Measurements from ENCODE around the gene DPH6.
"Not testable (repeated sequence)": the region's sequence is repeated elsewhere in the genome, so short reads cannot be mapped to it uniquely, and the experiment has no call there.

The DPH6 gene

DNA sequence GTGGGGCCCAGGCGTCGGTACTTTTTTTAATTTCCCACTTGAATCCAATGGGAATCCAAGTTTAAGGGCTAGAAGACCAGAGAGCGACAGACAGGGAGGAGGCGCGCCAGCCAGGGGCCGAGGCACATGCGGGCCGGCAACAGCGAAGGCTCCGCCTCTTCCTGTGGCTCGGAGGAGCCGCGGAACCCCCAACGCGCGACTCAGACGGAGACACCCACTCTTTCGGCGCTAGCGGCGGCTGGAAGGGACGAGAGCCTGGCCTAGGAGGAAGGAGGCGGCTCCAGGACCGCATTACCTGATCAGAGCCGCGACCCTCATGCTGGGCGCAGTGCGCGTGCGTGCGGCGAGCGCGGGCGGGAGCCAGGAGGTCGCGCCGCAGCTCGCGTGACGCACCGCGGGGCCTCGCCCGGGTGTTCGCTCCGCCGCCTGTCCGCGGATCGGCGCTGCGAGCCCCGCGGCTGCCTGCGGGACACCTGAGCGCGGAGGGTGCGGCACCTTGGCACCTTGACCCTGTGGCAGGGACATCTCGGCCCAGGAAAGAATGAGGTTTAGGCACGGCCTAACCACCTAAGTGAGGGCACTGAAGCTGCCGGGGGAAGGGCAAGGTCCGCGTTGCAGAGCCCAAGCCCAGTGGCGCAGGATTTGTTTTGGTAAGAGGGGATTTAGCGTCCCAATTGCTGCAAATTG, at the start of gene DPH6:
Gene DPH6, minus strand, starts transcription at position 342 of the 687 bp plus-strand sequence. Its CDS starts 24 bp downstream, at position 318.
- H3K27me3 ChIP-seq, result no peaks in the 10 kb centered on the region
- H3K27ac ChIP-seq, result peak within 1 kb of the TSS; percentile 95 to 98
- intact Hi-C loops (cut with DNase I; ENCODE audit: low total_unique reads), result loop anchor here (5.0 kb wide), 1 partner anchor 71 kb away; no protein-coding TSS in a partner anchor
- peak; percentile 79 to 91 for DNase-seq
- H3K36me3 ChIP-seq, result no peaks in the 10 kb centered on the region
- peaks cover 0 to 30% (median 14%) of the 10 kb centered on the region in 4 donors for H3K4me1 ChIP-seq
- peak within 1 kb of the TSS; percentile 70 to 71 for H3K4me3 ChIP-seq
- no peaks in the 10 kb centered on the region for H3K9me3 ChIP-seq
- TF ChIP-seq, protein P1, sequence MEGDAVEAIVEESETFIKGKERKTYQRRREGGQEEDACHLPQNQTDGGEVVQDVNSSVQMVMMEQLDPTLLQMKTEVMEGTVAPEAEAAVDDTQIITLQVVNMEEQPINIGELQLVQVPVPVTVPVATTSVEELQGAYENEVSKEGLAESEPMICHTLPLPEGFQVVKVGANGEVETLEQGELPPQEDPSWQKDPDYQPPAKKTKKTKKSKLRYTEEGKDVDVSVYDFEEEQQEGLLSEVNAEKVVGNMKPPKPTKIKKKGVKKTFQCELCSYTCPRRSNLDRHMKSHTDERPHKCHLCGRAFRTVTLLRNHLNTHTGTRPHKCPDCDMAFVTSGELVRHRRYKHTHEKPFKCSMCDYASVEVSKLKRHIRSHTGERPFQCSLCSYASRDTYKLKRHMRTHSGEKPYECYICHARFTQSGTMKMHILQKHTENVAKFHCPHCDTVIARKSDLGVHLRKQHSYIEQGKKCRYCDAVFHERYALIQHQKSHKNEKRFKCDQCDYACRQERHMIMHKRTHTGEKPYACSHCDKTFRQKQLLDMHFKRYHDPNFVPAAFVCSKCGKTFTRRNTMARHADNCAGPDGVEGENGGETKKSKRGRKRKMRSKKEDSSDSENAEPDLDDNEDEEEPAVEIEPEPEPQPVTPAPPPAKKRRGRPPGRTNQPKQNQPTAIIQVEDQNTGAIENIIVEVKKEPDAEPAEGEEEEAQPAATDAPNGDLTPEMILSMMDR (IDR thresholded peaks at IDR 0.05), result peak in 1 of 2 experiments; percentile 3

DNA sequence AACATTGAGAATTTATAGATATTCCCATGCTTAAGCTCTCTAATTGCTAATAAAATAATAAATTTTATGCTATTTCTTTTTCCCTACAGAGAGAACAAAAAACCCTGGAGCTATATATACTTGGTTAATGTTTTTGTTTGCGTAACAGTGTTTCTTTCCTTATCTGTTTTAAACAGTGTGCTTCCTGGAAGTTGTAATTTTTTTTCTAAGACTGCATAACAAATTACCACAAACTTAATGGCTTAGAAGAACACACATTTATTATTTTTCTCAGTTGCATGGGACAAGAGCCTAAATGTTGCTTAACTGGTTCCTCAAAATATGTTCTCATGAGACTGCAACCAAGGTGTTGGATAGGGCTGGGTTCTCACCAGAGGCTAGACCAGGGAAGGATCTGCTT, 49.7 kb upstream of the DPH6 start:
- TF ChIP-seq, protein P1 (IDR thresholded peaks at IDR 0.05), result no peak
- H3K27ac ChIP-seq, result no peak overlapping the region
- H3K4me3 ChIP-seq, result no peak overlapping the region
- H3K9me3 ChIP-seq, result no peaks in the 10 kb centered on the region
- intact Hi-C loops (cut with DNase I; ENCODE audit: low total_unique reads), result no loop called here
- no peak for DNase-seq
- no peaks in the 10 kb centered on the region for H3K27me3 ChIP-seq
- H3K4me1 ChIP-seq, result no peaks in the 10 kb centered on the region
- no peaks in the 10 kb centered on the region for H3K36me3 ChIP-seq

DNA sequence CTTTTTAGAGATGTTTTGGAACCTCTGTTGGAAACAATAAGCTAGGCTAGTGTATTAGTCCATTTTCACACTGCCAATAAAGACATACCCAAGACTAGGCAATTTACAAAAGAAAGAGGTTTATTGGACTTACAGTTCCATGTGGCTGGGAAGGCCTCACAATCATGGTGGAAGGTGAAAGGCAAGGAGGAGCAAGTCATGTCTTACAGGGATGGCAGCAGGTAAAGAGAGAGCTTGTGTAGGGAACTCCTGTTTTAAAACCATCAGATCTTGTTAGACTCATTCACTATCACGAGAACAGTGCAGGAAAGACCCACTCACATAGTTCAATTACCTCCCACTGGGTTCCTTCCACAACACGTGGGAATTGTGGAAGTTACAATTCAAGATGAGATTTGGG, 46.0 kb upstream of the DPH6 start:
- H3K4me1 ChIP-seq; H3K36me3 ChIP-seq; DNase-seq; H3K27me3 ChIP-seq; H3K4me3 ChIP-seq; intact Hi-C loops (cut with DNase I; ENCODE audit: low total_unique reads); H3K9me3 ChIP-seq; H3K27ac ChIP-seq: not testable (repeated sequence)

- H3K36me3 ChIP-seq, result no peaks in the 10 kb centered on the region
- no peaks in the 10 kb centered on the region for H3K9me3 ChIP-seq
- TF ChIP-seq, protein P1 (IDR thresholded peaks at IDR 0.05), result no peak
- peaks cover 0 to 12% (median 3%) of the 10 kb centered on the region in 4 donors for H3K4me1 ChIP-seq
- no peak overlapping the region for H3K4me3 ChIP-seq
- no peaks in the 10 kb centered on the region for H3K27me3 ChIP-seq
- intact Hi-C loops (cut with DNase I; ENCODE audit: low total_unique reads), result no loop called here
- no peak for DNase-seq
- peak overlapping the region; percentile 23 to 48 for H3K27ac ChIP-seq
Measured at GRCh38 chr15:35583863-35584528, 38.0 kb upstream of the DPH6 start.

- intact Hi-C loops (cut with DNase I; ENCODE audit: low total_unique reads), result no loop called here
- H3K9me3 ChIP-seq, result no peaks in the 10 kb centered on the region
- H3K27ac ChIP-seq, result no peak overlapping the region
- H3K36me3 ChIP-seq, result no peaks in the 10 kb centered on the region
- no peaks in the 10 kb centered on the region for H3K27me3 ChIP-seq
- H3K4me1 ChIP-seq, result peaks cover 0 to 12% (median 3%) of the 10 kb centered on the region in 4 donors
- DNase-seq, result no peak
- TF ChIP-seq, protein P1 (IDR thresholded peaks at IDR 0.05), result no peak
- H3K4me3 ChIP-seq, result no peak overlapping the region
Measured at GRCh38 chr15:35580606-35581005, 34.6 kb upstream of the DPH6 start.

DNA sequence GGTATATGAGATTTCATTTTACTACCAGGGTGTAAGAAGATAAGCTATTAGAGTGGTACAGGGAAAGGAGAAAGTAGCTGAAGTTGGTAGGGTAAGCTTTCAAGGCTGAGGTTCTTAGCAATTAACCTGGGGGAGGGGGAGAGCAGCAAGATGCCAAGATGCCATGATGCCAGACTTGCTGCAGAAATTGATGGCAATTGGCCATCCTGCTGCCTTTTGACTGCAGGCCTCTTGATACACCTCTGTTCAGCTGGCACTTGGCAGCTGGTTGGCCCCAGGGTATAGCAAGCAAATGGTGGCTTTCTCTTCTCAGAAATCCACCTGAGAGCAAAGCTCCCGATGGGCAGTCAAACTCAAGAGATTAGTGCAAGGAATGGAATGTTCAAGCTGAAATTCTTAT, 21.4 kb upstream of the DPH6 start:
- DNase-seq, result no peak
- intact Hi-C loops (cut with DNase I; ENCODE audit: low total_unique reads), result no loop called here
- H3K4me3 ChIP-seq, result no peak overlapping the region
- no peaks in the 10 kb centered on the region for H3K36me3 ChIP-seq
- TF ChIP-seq, protein P1 (IDR thresholded peaks at IDR 0.05), result no peak
- no peaks in the 10 kb centered on the region for H3K27me3 ChIP-seq
- H3K4me1 ChIP-seq, result peaks cover 0 to 9% (median 0%) of the 10 kb centered on the region in 4 donors
- no peak overlapping the region for H3K27ac ChIP-seq
- H3K9me3 ChIP-seq, result no peaks in the 10 kb centered on the region

Measured in tibial artery (tissue), 4 donors.